RKO (cell line): Measurements from ENCODE around the gene FAR1.
"Not testable (repeated sequence)": the region's sequence is repeated elsewhere in the genome, so short reads cannot be mapped to it uniquely, and the experiment has no call there.

ENCODE experiments used
- DNase-seq: peaks from one replicate; pipeline ENCODE4 v3.0.0-alpha.2; 2016; ENCODE audit warnings: low spot score

The FAR1 gene, protein sequence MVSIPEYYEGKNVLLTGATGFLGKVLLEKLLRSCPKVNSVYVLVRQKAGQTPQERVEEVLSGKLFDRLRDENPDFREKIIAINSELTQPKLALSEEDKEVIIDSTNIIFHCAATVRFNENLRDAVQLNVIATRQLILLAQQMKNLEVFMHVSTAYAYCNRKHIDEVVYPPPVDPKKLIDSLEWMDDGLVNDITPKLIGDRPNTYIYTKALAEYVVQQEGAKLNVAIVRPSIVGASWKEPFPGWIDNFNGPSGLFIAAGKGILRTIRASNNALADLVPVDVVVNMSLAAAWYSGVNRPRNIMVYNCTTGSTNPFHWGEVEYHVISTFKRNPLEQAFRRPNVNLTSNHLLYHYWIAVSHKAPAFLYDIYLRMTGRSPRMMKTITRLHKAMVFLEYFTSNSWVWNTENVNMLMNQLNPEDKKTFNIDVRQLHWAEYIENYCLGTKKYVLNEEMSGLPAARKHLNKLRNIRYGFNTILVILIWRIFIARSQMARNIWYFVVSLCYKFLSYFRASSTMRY

DNA sequence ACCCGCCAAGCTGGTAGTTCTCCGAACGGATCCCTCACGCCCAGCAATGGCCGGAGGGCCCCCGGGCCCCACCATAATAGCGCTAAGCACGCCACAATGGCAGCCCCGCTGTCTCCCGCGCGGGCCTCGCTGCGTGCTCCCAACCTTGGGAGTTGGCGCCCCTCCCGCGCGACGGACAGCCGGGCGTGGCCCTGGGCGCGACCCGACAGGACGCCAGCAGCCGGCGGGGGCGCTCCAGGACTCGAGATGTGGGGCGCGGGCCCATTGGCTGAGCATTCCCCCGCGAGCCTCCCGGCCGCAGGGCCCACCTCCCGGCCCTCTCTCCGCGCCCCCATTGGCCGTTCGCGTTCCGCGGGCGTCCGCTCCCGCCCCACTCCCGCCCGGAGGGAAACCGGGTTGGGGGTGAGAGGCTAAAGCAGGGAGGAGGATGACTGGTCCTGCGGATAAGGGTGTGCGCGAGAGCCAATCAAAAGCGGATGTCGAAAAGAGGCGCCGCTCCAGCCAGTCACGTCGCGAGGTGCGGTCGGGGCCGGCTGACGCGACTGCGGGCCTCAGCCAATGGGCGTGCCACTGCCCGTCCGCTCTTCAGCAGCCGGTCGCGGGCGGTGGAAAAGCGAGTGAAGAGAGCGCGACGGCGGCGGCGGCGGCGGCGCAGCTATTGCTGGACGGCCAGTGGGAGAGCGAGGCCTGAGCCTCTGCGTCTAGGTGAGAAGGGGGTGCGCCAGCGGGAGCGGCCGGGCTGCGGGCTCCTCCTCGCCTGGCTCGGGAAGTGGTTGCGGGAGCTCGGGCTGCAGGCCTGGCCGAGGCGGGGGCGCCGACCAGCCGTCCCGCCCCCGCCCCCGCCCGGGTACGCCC lies at the start of gene FAR1:
Gene FAR1, plus strand, starts transcription at position 567 of the 855 bp plus-strand sequence. CDS start 26,098 bp downstream, outside the sequence.
- DNase-seq = peak; percentile 98

DNA sequence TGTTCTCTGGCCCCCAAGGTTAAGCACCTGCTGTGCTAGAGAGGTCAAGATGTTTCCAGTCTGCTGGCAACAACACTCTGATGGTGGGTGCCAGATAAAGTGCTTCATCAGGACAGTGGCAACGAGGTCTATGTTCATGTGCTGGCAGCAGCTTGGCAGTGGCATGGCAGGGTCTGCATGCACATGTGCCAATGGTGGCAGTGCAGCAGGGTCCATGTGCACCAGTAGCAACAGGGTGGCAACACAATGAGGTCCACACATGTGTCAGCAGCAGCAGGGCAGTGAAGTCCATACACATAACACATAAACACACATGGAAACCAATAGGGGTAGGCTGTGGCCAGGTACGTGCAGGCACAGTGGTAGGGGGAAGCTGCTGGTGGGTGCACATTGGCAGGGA lies 48.4 kb upstream of the FAR1 start:
- no peak for DNase-seq

DNA sequence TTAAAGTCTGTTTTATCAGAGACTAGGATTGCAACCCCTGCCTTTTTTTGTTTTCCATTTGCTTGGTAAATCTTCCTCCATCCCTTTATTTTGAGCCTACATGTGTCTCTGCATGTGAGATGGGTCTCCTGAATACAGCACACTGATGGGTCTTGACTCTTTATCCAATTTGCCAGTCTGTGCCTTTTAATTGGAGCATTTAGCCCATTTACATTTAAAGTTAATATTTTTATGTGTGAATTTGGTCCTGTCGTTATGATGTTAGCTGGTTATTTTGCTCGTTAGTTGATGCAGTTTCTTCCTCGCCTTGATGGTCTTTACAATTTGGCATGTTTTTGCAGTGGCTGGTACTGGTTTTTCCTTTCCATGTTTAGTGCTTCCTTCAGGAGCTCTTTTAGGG lies 41.6 kb upstream of the FAR1 start:
- DNase-seq = not testable (repeated sequence)

DNA sequence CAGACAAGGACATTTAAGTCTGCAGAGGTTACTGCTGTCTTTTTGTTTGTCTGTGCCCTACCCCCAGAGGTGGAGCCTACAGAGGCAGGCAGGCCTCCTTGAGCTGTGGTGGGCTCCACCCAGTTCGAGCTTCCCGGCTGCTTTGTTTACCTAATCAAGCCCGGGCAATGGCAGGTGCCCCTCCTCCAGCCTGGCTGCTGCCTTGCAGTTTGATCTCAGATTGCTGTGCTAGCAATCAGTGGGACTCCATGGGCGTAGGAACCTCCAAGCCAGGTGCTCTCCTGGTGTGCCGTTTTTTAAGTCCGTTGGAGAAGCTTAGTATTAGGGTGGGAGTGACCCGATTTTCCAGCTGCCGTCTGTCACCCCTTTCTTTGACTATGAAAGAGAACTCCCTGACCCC lies 39.8 kb upstream of the FAR1 start:
- DNase-seq = not testable (repeated sequence)

DNA sequence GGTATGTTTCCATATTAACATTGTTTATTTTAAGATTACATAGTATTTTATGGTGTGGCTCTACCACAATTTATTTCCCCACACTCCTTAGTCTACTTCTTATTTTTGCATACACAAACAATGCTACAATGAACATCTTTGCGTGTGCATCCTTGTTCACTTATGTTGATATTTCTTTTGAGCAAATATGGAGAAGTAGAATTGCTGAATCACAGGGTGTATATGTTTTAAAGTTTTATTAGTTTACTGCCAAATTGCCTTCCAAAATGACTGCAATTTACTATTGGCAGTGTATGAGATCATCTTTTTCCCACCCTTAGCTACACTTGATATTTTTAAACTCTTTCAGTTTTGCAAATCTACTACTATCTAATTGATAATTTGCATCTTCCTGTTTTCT lies 38.7 kb upstream of the FAR1 start:
- no peak for DNase-seq

DNA sequence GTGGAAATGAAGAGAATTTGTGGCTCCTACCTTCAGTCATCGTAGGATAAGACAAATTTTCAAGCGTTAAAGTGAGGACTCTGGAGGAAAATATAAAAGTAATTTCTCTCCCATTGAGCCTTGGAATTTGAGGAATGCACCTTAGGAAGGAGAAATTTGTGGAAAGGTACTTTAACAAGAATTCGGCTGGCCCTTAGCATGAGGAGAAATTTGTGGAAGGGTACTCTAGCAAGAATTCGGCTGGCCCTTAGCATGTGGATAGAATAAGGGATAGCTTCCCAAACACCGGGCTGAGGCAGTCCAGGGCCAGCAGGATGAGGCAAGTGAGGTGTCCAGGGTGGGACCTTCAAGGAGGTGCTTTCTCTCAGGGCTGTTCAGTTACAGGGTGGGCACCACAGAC lies 33.2 kb upstream of the FAR1 start:
- DNase-seq = no peak

DNA sequence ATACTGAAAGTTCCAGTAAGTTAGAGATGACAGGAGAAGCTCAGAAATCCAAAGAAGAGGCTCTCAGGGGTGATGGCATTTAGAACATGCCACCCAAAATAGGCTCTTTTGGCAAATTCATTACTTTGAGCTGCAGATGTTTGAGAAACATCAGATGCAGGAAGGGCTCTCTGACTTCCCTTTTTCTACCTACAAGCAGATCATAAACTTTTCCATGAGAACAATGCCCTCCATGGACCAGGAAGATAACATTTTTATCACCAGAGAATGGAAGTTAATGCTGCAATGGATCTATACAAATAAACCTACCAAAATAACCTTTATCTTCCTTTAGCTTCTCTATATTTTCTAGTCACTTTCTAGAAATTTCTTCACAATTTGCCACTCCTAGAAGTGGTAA lies 32.7 kb upstream of the FAR1 start:
- DNase-seq = no peak

DNA sequence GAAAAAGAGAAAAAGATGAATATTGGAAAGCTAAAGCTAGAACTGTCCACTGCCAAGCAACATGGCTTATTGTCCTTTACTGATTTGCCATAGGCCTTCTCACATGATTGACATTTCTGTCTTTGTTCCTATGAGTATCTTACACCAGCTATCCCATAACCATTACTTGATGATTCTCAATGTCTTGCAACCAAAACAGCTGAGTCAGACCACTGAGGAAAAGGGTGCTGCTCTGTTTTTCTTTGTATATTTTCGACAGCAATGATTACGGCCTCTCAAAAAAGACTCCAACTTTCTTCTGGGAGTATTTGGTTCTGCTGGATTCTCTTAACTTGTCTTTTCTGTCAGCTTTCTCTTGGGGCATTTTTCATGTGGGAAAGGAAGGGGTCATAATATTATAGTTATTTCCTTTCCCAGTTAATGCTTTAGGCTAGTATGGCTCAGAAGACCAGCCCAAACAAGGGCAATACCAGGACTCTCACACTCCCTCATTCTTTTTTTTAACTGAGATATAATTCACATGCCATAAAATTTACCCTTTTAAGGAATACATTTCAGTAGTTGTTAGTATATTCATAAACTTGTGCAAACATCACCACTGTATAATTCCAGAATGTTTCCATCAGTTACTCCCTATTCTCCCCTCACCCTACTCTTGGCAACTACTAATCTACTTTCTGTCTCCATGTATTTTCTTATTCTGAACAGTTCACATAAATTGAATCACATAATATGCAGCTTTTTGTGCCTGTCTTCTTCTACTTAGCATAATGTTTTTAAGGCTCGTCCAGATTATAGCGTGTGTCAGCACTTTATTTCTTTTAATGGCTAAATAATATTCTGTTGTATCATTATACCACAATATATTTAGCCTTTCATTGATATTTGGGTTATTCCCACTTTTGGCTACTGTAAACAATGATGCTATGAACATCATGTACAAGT lies 31.1 kb upstream of the FAR1 start:
- no peak for DNase-seq

DNA sequence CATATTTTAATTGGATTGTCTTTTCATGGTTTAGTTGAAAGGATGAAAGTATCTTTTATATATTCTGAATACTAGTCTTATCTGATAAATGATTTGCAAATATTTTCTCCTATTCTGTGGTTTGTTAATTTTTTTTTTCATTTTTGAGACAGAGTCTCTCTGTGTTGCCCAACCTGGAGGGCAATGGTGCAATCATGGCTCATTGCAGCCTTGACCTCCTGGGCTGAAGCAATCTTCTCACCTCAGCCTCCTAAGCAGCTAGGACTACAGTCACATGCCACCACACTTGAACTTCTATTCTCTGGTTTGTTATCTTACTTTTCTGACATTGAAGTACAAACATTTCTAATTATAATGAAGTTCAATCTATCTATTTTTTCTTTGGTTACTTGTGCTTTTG lies 30.0 kb upstream of the FAR1 start:
- no peak for DNase-seq

DNA sequence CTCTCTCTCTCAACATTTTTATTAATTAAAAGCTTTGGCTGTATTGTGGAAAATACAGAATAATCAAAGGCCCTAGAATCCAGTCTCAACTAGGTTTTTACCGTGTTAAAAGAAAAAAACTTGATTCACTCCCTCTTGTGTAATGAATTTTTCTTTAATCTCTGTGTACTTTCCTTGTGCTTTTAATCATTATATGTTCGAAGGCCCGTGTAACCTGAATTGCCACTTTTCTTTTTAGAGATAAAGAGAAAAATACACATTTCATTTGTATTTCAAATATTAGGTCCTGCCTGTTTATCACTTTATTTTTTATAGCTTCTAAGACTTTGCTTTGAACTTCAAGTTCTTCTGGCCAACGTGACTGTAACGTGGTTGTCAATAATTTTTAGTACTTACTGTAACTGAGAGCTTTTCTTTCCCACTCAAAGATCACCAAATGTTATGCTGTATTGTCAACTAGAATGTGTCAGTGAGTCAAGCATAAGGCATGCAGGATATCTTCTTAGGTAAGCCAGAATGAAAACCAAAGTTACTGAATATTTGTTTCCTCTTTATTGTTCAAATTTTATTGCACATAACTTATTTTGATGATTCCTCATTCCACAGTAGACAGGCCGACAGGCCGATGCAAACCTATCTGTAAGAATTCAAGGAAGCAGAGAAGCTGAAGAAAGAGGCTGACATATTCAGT lies 23.3 kb upstream of the FAR1 start:
- DNase-seq = no peak

DNA sequence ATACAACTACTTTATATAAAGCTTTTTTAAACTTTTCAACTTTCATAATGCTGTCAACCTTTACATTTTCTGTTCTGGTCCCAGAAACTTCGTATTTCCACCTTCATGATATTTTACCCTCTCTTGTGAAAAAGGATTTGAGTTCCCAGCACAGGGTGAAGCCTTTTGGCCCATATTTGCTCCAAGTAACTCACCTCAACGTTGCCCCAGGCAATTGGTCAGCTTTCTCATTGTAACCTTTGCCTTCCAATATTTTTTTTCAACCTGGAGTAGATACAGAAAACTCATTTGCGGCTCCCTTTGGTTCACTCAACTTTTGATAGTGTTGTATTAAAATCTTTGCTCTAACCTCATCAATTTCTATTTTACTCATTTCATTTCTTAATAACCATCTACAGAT lies 21.1 kb upstream of the FAR1 start:
- DNase-seq = no peak

DNA sequence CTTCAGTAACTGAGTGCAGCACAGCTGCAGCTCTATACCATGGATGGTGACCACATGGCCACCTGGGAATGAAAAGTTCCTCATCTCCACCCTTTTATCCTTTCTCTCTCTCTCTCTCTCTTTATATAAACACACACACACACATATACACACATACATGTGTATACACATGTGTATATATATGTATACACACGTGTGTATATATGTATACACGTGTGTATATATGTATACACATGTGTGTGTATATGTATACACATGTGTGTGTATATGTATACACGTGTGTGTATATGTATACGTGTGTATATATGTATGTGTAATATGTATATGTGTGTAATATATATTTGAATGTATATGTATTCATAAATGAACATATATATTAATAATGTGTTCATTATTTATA lies 18.8 kb upstream of the FAR1 start:
- DNase-seq = no peak

DNA sequence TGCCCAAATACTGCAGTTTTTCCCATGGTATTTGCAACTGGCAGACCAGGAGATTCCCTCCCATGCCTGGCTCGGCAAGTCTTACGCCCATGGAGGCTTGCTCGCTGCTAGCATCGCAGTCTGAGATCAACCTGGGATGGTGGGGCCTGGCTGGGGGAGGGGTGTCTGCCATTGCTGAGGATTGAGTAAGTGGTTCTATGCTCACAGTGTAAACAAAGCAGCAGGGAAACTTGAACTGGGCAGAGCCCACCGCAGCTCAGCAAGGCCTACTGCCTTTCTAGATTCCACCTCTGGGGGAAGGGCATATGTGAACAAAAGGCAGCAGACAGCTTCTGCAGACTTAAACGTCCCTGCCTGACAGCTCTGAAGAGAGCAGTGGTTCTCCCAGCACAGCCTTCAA lies 17.0 kb upstream of the FAR1 start:
- not testable (repeated sequence) for DNase-seq

DNA sequence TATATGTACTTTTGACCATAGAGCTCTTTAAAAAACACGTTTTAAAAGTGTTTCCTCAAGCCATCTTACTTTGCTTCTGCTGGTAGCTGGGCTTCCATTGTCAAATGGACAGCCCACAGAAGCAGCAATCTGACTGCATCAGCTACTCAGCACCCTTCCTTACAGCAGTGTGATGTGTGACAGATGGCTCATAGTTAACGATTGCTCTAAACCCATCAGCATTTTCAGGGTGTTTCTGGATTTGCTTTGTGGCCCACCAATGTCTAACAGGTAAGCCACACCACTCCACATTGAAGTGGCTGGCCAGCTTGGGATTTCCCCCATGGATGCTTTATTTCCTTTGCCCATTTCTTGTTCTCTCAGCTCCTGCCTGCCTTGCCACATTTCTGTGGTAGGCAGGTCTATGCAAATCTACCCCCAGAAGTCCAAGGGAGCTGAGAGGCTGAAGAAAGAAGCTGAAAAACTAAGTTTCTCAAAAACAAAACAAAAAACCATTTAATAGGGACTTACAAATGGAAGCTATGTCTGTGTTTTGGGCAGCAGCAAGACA lies 7.3 kb upstream of the FAR1 start:
- no peak for DNase-seq

DNA sequence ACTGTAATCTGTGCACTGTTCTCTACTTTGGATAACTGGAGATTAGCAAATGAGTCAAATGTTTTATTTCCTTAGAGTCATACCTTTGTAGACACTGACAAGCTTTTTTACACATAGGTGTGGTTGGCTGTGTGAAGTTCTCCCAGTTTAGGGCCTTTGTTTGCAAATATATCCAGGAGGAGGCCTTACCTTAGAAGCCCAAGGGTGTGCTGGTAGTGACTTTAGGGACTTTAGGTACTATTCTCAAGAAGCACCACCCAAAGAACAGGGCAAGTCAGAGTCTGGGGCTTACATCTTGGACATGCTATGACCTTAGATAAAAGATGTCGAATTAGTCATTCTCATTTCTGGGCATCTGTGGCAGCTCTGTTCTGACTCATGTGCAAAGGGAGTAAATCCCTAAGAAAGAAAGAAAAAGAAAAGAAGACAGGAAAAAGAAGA lies 4.8 kb upstream of the FAR1 start:
- DNase-seq = peak; percentile 18

DNA sequence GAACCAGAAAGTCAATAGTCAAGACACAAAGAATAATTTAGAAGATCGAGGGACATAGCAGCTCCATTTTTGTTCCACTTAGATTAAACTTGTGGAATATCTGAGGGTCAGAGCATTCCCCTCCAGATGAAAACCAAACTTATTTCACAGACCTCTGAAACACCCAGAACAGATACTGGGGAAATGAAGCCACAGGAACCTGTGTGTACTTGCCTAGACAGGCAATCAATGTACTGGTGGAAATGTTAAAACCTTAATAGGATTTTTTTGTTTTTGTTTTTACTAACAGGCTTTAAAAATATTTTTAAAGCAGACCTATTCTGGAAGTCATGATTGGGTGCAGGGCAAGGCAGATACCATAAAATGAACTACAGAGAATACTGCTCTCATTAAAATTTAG lies 4.1 kb upstream of the FAR1 start:
- DNase-seq = no peak

DNA sequence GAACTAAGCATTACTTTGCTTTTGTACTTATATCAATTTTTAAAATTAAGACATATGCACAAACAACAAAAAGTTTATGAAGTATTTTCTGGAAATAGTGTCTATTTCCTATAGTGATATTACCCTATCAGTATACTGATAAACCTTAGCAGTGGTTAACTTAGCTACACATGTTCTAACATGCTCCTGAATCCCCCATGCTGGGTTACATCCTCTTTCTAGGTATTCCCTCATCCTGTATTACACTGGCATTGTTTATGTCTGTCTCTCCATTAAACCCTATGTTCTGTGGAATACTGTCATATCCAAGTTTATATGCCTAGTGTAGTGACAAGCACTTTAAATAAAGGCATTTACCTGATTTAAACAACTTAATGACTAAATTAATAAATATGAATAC lies 1.8 kb upstream of the FAR1 start:
- no peak for DNase-seq

DNA sequence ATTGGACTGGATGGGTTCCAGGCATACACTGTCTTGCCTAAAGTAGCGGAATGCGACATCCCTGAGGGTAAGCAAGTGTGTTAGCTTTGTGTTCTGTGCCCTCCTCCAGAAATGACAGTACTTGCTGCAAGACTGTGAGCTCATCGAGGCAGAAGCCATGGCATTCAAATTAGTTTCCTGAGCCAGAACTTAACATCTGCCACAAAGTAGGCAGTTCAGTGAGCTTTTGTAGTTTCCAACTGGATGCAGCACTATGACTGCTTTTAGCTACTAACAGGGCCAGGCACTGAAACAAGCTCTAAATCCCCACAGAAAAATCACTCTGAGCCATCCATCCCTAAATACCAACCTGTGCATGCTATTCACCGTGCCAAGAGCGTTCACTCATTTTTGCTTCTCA lies 1.2 kb upstream of the FAR1 start:
- no peak for DNase-seq

DNA sequence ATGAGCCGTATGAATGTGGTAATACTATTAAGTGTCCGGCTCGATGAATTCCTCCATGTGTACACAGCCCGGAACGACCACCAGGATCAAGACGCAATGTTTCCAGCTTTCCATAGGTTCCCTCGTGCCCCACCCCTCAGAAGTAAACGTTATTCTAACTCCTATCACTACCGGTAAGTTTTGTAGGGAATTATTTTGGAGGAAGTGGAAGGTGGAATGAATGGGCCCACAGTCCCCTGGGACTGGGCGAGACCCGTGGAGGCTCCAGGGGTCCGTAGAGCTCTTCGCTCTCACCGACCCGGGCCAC lies 720 bp upstream of the FAR1 start:
- DNase-seq = no peak

DNA sequence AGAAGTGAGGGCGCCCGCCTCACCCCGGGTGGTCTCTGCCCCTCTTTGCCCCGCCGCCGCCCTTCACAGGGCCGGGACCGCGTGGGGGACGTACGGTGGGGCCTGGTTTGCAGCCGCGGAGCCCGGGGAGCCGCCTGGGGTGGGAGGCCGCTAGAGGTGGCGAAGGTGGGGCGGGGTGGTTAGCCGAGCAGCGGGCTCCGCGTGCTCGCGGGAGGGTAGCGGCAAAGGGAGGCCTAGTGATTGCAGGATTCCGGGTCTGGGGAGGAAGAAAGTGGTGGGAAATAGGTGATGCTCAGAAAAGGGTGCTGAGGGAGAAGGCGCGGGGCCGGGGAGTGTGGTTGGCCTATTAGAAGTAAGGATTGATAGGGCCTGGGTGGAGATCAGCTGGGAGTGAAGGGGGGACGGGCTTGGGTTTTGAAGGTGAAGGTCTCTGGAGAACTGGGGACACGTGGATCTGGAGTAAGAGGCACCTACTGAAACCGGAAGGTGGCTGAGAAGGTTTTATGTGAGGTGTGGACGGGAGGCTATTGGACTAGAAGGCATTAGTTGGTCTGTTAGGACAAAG lies 571 bp downstream of the FAR1 start:
- DNase-seq = peak; percentile 55
